ENCODE measurements around the gene NAALADL2.
"Not testable (repeated sequence)": the region's sequence is repeated elsewhere in the genome, so short reads cannot be mapped to it uniquely, and the experiment has no call there.

The NAALADL2 gene

GRCh38 chr3:175601521-175601920 is 742.4 kb downstream of the NAALADL2 start:
- DNase-seq (ENCODE audit: low spot score), result no peak

- DNase-seq (ENCODE audit: low spot score), result no peak
Measured at GRCh38 chr3:175605851-175606250, 746.7 kb downstream of the NAALADL2 start.

GRCh38 chr3:175606650-175607318 is 747.6 kb downstream of the NAALADL2 start:
- DNase-seq (ENCODE audit: low spot score), result no peak

- no peak for DNase-seq (ENCODE audit: low spot score)
Measured at GRCh38 chr3:175608356-175608755, 749.2 kb downstream of the NAALADL2 start.

GRCh38 chr3:175608911-175609310 is 749.8 kb downstream of the NAALADL2 start:
- DNase-seq (ENCODE audit: low spot score), result no peak

- no peak for DNase-seq (ENCODE audit: low spot score)
Measured at GRCh38 chr3:175612487-175613196, 753.5 kb downstream of the NAALADL2 start.

- DNase-seq (ENCODE audit: low spot score), result not testable (repeated sequence)
Measured at GRCh38 chr3:175614107-175614506, 755.0 kb downstream of the NAALADL2 start.

- DNase-seq (ENCODE audit: low spot score), result no peak
Measured at GRCh38 chr3:175617247-175617646, 758.1 kb downstream of the NAALADL2 start.

GRCh38 chr3:175619369-175619768 is 760.2 kb downstream of the NAALADL2 start:
- no peak for DNase-seq (ENCODE audit: low spot score)

GRCh38 chr3:175620093-175620492 is 761.0 kb downstream of the NAALADL2 start:
- no peak for DNase-seq (ENCODE audit: low spot score)

- DNase-seq (ENCODE audit: low spot score), result no peak
Measured at GRCh38 chr3:175620532-175620931, 761.4 kb downstream of the NAALADL2 start.

- no peak for DNase-seq (ENCODE audit: low spot score)
Measured at GRCh38 chr3:175640958-175641357, 781.8 kb downstream of the NAALADL2 start.

- no peak for DNase-seq (ENCODE audit: low spot score)
Measured at GRCh38 chr3:175646865-175647264, 787.7 kb downstream of the NAALADL2 start.

- DNase-seq (ENCODE audit: low spot score), result no peak
Measured at GRCh38 chr3:175648899-175649298, 789.8 kb downstream of the NAALADL2 start.

GRCh38 chr3:175651716-175652115 is 792.6 kb downstream of the NAALADL2 start:
- no peak for DNase-seq (ENCODE audit: low spot score)

- no peak for DNase-seq (ENCODE audit: low spot score)
Measured at GRCh38 chr3:175655351-175655750, 796.2 kb downstream of the NAALADL2 start.

- no peak for DNase-seq (ENCODE audit: low spot score)
Measured at GRCh38 chr3:175656461-175656860, 797.3 kb downstream of the NAALADL2 start.

GRCh38 chr3:175659670-175660350 is 800.7 kb downstream of the NAALADL2 start:
- no peak for DNase-seq (ENCODE audit: low spot score)

GRCh38 chr3:175662815-175663214 is 803.7 kb downstream of the NAALADL2 start:
- no peak for DNase-seq (ENCODE audit: low spot score)

- DNase-seq (ENCODE audit: low spot score), result no peak
Measured at GRCh38 chr3:175664911-175665310, 805.8 kb downstream of the NAALADL2 start.

- no peak for DNase-seq (ENCODE audit: low spot score)
Measured at GRCh38 chr3:175668300-175668699, 809.2 kb downstream of the NAALADL2 start.

GRCh38 chr3:175670557-175670956 is 811.4 kb downstream of the NAALADL2 start:
- DNase-seq (ENCODE audit: low spot score), result no peak

GRCh38 chr3:175672119-175672689 is 813.1 kb downstream of the NAALADL2 start:
- no peak for DNase-seq (ENCODE audit: low spot score)

Data from CD4-positive, alpha-beta T cell treated with Interleukin-2 at 100 ng/mL for 4 hours (primary cell).